Left renal pelvis (tissue), 4 donors: ENCODE measurements around the gene COMMD6. TPM values are rescaled to one million over a fixed set of nuclear protein-coding genes. Genes with fewer than 3 reads are reported as not detected.

Source experiments
- DNase-seq, 4 donors: peaks; one replicate each; pipeline ENCODE4 v3.0.0-alpha.2; 2013; ENCODE audit warnings: low read depth in 4 of 4, low spot score in 3 of 4
- polyA plus RNA-seq, 4 donors: library from polyadenylated mRNA; unstranded; fragments of 120-200 nt; gene quantifications; one replicate each; pipeline ENCODE4 v1.2.1, GENCODE V29; 2013; ENCODE audit not compliant: insufficient read length in 4 of 4

COMMD6 gene
- polyA plus RNA-seq, 4 donors = 218 to 263 (median 245) TPM

GRCh38 chr13:75533861-75534260, 3.8 kb downstream of the COMMD6 start:
- DNase-seq = no peak

GRCh38 chr13:75530549-75530961, 7.1 kb downstream of the COMMD6 start:
- no peak for DNase-seq

GRCh38 chr13:75521956-75522355, 15.7 kb downstream of the COMMD6 start:
- no peak for DNase-seq

GRCh38 chr13:75518439-75519088, 19.1 kb downstream of the COMMD6 start:
- DNase-seq = no peak

- no peak for DNase-seq
Observed at GRCh38 chr13:75514080-75514995, 23.3 kb downstream of the COMMD6 start.

GRCh38 chr13:75513271-75513670, 24.4 kb downstream of the COMMD6 start:
- DNase-seq = no peak

GRCh38 chr13:75512253-75512652, 25.4 kb downstream of the COMMD6 start:
- no peak for DNase-seq

GRCh38 chr13:75511051-75511625, 26.5 kb downstream of the COMMD6 start:
- DNase-seq = no peak

GRCh38 chr13:75508002-75508548, 29.6 kb downstream of the COMMD6 start:
- no peak for DNase-seq

- no peak for DNase-seq
Observed at GRCh38 chr13:75507027-75508001, 30.3 kb downstream of the COMMD6 start.

GRCh38 chr13:75506018-75506417, 31.6 kb downstream of the COMMD6 start:
- no peak for DNase-seq

GRCh38 chr13:75505327-75505726, 32.3 kb downstream of the COMMD6 start:
- DNase-seq = no peak

- no peak for DNase-seq
Observed at GRCh38 chr13:75495938-75496337, 41.7 kb downstream of the COMMD6 start.

- no peak for DNase-seq
Observed at GRCh38 chr13:75494491-75494890, 43.1 kb downstream of the COMMD6 start.

- no peak for DNase-seq
Observed at GRCh38 chr13:75493156-75493555, 44.5 kb downstream of the COMMD6 start.

- DNase-seq = no peak
Observed at GRCh38 chr13:75492389-75492788, 45.3 kb downstream of the COMMD6 start.

- no peak for DNase-seq
Observed at GRCh38 chr13:75491376-75491775, 46.3 kb downstream of the COMMD6 start.

GRCh38 chr13:75489502-75490263, 48.0 kb downstream of the COMMD6 start:
- no peak for DNase-seq
